CD14-positive monocyte (primary cell): ENCODE data around the gene UBA7. TPM values are rescaled to one million over a fixed set of nuclear protein-coding genes. Genes with fewer than 3 reads are reported as not detected.
A peak's percentile ranks its signal among the peaks of the same experiment; 100 is the strongest.

Experiments used
- DNase-seq, 3 donors: peaks; one replicate each; pipeline ENCODE4 v3.0.0-alpha.2; 2011 to 2022
- H2AFZ ChIP-seq: 2 replicates; pipeline ENCODE4 v1.6.0; 2012; ENCODE audit warnings: mild to moderate bottlenecking, low read depth, low read length, inconsistent platforms; ENCODE audit not compliant: insufficient read depth, poor library complexity, severe bottlenecking
- H3K27ac ChIP-seq, 2 donors: 1 replicate in 1 of 2; 2 replicates in 1 of 2; pipeline ENCODE4 v1.5.1; 2012 to 2013; ENCODE audit warnings: low read length in 2 of 2, control low read depth in 1 of 2, inconsistent platforms in 1 of 2, low read depth in 1 of 2, mild to moderate bottlenecking in 1 of 2
- H3K27me3 ChIP-seq, 2 donors: one replicate each; pipeline versions ENCODE4 v1.6.0 to v1.6.1; 2011 to 2013; ENCODE audit warnings: low read length in 2 of 2; ENCODE audit not compliant: control insufficient read depth in 2 of 2, insufficient read depth in 2 of 2
- H3K36me3 ChIP-seq, 2 donors: replicated peaks in 1 of 2; 1 replicate in 1 of 2; 2 replicates in 1 of 2; pipeline versions ENCODE4 v1.5.1 to v1.6.1; 2012 to 2013; ENCODE audit warnings: low read length in 2 of 2, control low read depth in 1 of 2, inconsistent platforms in 1 of 2, mild to moderate bottlenecking in 1 of 2; ENCODE audit not compliant: insufficient read depth in 2 of 2, control insufficient read depth in 1 of 2
- H3K4me1 ChIP-seq, 2 donors: 1 replicate in 1 of 2; 2 replicates in 1 of 2; pipeline versions ENCODE4 v1.5.1 to v1.6.1; 2012 to 2013; ENCODE audit warnings: low read length in 2 of 2, control low read depth in 1 of 2, inconsistent platforms in 1 of 2, mild to moderate bottlenecking in 1 of 2, moderate library complexity in 1 of 2; ENCODE audit not compliant: insufficient read depth in 2 of 2, control insufficient read depth in 1 of 2
- H3K4me2 ChIP-seq: replicated peaks from 2 replicates; pipeline ENCODE3; 2012; ENCODE audit warnings: low read length, moderate library complexity, mild to moderate bottlenecking; ENCODE audit not compliant: poor library complexity, severe bottlenecking; ENCODE audit errors: extremely low read depth
- H3K4me3 ChIP-seq, 3 experiments: fragments of 200-600 bp in 1 of 3; sonication (generic) in 1 of 3; replicated peaks in 1 of 3; 1 replicate in 2 of 3; 2 replicates in 1 of 3; pipeline ENCODE4 v1.5.1; 2011 to 2013; ENCODE audit warnings: low read length in 3 of 3, mild to moderate bottlenecking in 3 of 3, control low read depth in 2 of 3, low read depth in 2 of 3, inconsistent platforms in 1 of 3, moderate library complexity in 1 of 3
- H3K79me2 ChIP-seq: 2 replicates; pipeline ENCODE4 v1.6.0; 2012; ENCODE audit warnings: mild to moderate bottlenecking, control low read depth, inconsistent platforms, low read length, moderate library complexity; ENCODE audit not compliant: insufficient read depth
- H3K9ac ChIP-seq: 2 replicates; pipeline ENCODE4 v1.6.0; 2017; ENCODE audit warnings: low read length, mild to moderate bottlenecking; ENCODE audit not compliant: insufficient read depth, poor library complexity, severe bottlenecking
- H3K9me3 ChIP-seq, 2 donors: replicated peaks in 1 of 2; 1 replicate in 1 of 2; 2 replicates in 1 of 2; pipeline versions ENCODE4 v1.5.1 to v1.6.1; 2012 to 2013; ENCODE audit warnings: low read length in 2 of 2, control low read depth in 1 of 2; ENCODE audit not compliant: control insufficient read depth in 1 of 2, insufficient read depth in 1 of 2
- H4K20me1 ChIP-seq: 2 replicates; pipeline ENCODE4 v1.6.0; 2012; ENCODE audit warnings: mild to moderate bottlenecking, low read length, control low read depth, moderate library complexity; ENCODE audit not compliant: insufficient read depth
- H3K27ac Mint-ChIP-seq, 7 donors: one replicate each; pipeline ENCODE4 v1.8.0; 2020; ENCODE audit warnings: mild to moderate bottlenecking in 7 of 7, mixed read lengths in 7 of 7, moderate library complexity in 6 of 7, inconsistent platforms in 2 of 7
- H3K27me3 Mint-ChIP-seq, 3 donors: one replicate each; pipeline ENCODE4 v1.8.0; 2021 to 2022; ENCODE audit warnings: low read depth in 3 of 3, mild to moderate bottlenecking in 3 of 3, mixed read lengths in 3 of 3, moderate library complexity in 3 of 3, inconsistent platforms in 1 of 3
- H3K36me3 Mint-ChIP-seq, 2 donors: one replicate each; pipeline ENCODE4 v1.8.0; 2020; ENCODE audit warnings: mixed read lengths in 2 of 2, inconsistent platforms in 1 of 2, mild to moderate bottlenecking in 1 of 2
- H3K4me1 Mint-ChIP-seq: one replicate; pipeline ENCODE4 v1.8.0; 2020; ENCODE audit warnings: mild to moderate bottlenecking, mixed read lengths
- H3K4me3 Mint-ChIP-seq, 2 donors: one replicate each; pipeline ENCODE4 v1.8.0; 2020; ENCODE audit warnings: mild to moderate bottlenecking in 2 of 2, mixed read lengths in 2 of 2, moderate library complexity in 1 of 2
- H3K9me3 Mint-ChIP-seq, 7 donors: one replicate each; pipeline ENCODE4 v1.8.0; 2020 to 2022; ENCODE audit warnings: mixed read lengths in 7 of 7, mild to moderate bottlenecking in 6 of 7, moderate library complexity in 6 of 7, inconsistent platforms in 2 of 7
- CTCF ChIP-seq: fragments of 200-600 bp; IDR thresholded peaks from one replicate; pipeline ENCODE4 v1.8.0; 2022; ENCODE audit warnings: antibody characterized with exemption, mild to moderate bottlenecking
- WGBS: methylation state at CpG from one replicate; pipeline ENCODE4 v1.1.5; 2013; ENCODE audit warnings: missing lambda C conversion rate; ENCODE audit not compliant: insufficient coverage; 5-methylcytosine and 5-hydroxymethylcytosine counted together
- intact Hi-C, 2 donors: fragments of 100-400 bp; cut with micrococcal nuclease; formaldehyde crosslinking; loops; one replicate each; pipeline versions ENCODE4 v1.15.0 to v1.15.1; 2023
- polyA plus RNA-seq, 3 donors: library from polyadenylated mRNA; depleted of rRNA in 1 of 3; unstranded in 2 of 3; stranded (reverse) in 1 of 3; fragments of 300-500 nt in 2 of 3; fragments of >200 nt in 1 of 3; fragmentation: Illumina TruSeq in 2 of 3; gene quantifications; 1 replicate in 2 of 3; 2 replicates in 1 of 3; pipeline ENCODE4 v1.2.3, GENCODE V29; 2012 to 2021

Gene UBA7
- polyA plus RNA-seq, 3 donors: 39.1 to 399 (median 43.7) TPM

- H3K4me3 Mint-ChIP-seq: peak overlapping the region; percentile 90 to 95
- H3K9ac ChIP-seq: peak overlapping the region; percentile 70
- DNase-seq: peak; percentile 21 to 41 (median 28)
- peaks cover 19% of the 10 kb centered on the region in 2 donors for H3K36me3 Mint-ChIP-seq
- H3K79me2 ChIP-seq: peaks cover 12% of the 10 kb centered on the region
- no peaks in the 10 kb centered on the region for H3K9me3 ChIP-seq
- peaks cover 8% of the 10 kb centered on the region for H4K20me1 ChIP-seq
- H3K27me3 ChIP-seq: peaks cover 0 to 5% of the 10 kb centered on the region in 2 donors
- intact Hi-C loops: loop anchor here in 1 of 2 donors (2.0 kb wide), 1 partner anchor 35 kb away; no protein-coding TSS in a partner anchor
- H2AFZ ChIP-seq: peak overlapping the region; percentile 98
- H3K4me2 ChIP-seq: peak overlapping the region; percentile 99
- H3K27ac ChIP-seq: peak overlapping the region in 1 of 2 donors; percentile 84
- peaks cover 17 to 22% (median 17%) of the 10 kb centered on the region in 3 donors for H3K27me3 Mint-ChIP-seq
- H3K4me3 ChIP-seq: peak overlapping the region; percentile 76 to 99 (median 99)
- peaks cover 0 to 3% (median 0%) of the 10 kb centered on the region in 7 donors for H3K9me3 Mint-ChIP-seq
- 0% methylated on average over 31 of the region's 41 CpGs for WGBS
- peaks cover 47 to 56% of the 10 kb centered on the region in 2 donors for H3K4me1 ChIP-seq
- no peak for TF ChIP-seq CTCF
- H3K27ac Mint-ChIP-seq: peak overlapping the region in 4 of 7 donors; percentile 20 to 74 (median 56)
- peaks cover 2 to 15% of the 10 kb centered on the region in 2 donors for H3K36me3 ChIP-seq
- H3K4me1 Mint-ChIP-seq: peaks cover 63% of the 10 kb centered on the region
These were observed 10.2 kb downstream of the UBA7 start for GRCh38 chr3:49803465-49804140.

GRCh38 chr3:49802719-49803464, 10.9 kb downstream of the UBA7 start, which contains the start of gene INKA1:
TSS of gene INKA1 (plus strand) at chr3:49803261. CDS start at chr3:49803393, 132 bp downstream.
- peaks cover 56% of the 10 kb centered on the region for H3K4me1 Mint-ChIP-seq

More at GRCh38 chr3:49802719-49803464, 10.9 kb downstream of the UBA7 start, which contains the start of gene INKA1:
- Mint-ChIP-seq H3K27ac (peak within 1 kb of the TSS; percentile 83 to 93 (median 92)), H3K36me3 (peaks cover 12 to 14% of the 10 kb centered on the region in 2 donors), H3K4me3 (peak within 1 kb of the TSS; percentile 90 to 95), H3K27me3 (peaks cover 15 to 22% (median 17%) of the 10 kb centered on the region in 3 donors), H3K9me3 (peaks cover 0 to 3% (median 0%) of the 10 kb centered on the region in 7 donors)
- Histone ChIP-seq H3K27me3 (peaks cover 0 to 5% of the 10 kb centered on the region in 2 donors), H3K9me3 (no peaks in the 10 kb centered on the region), H3K9ac (peak within 1 kb of the TSS; percentile 70), H3K4me3 (peak within 1 kb of the TSS; percentile 76 to 99 (median 99)), H3K27ac (peak within 1 kb of the TSS; percentile 45 to 84), H3K4me2 (peak within 1 kb of the TSS; percentile 99), H3K36me3 (peaks cover 0 to 7% of the 10 kb centered on the region in 2 donors), H3K4me1 (peaks cover 46 to 56% of the 10 kb centered on the region in 2 donors), H2AFZ (peak within 1 kb of the TSS; percentile 98), H3K79me2 (peaks cover 12% of the 10 kb centered on the region), H4K20me1 (peaks cover 8% of the 10 kb centered on the region)
- DNase-seq: peak; percentile 78 to 86 (median 80)
- intact Hi-C loops: loop anchor here (1.0 to 2.0 kb wide), 2 partner anchors 36 kb away; no protein-coding TSS in a partner anchor
- under 1% methylated on average over 71 of the region's 71 CpGs for WGBS
- peak; percentile 95 for TF ChIP-seq CTCF
